Thyroid gland (tissue), 4 donors: ENCODE data around the gene MARK3.

Source experiments
- CTCF ChIP-seq, 6 experiments: fragments of 200-600 bp in 3 of 6; fragments of 450-650 bp in 3 of 6; sonication (generic) in 3 of 6; IDR thresholded peaks; one replicate each; pipeline ENCODE4 v1.5.1; 2016 to 2019; ENCODE audit warnings: antibody characterized with exemption in 6 of 6, mild to moderate bottlenecking in 2 of 6, inconsistent platforms in 1 of 6, moderate library complexity in 1 of 6
- POLR2A ChIP-seq, 2 donors: fragments of 450-650 bp; IDR thresholded peaks; one replicate each; pipeline ENCODE4 v1.6.1; 2017; ENCODE audit warnings: antibody characterized with exemption in 2 of 2, mild to moderate bottlenecking in 2 of 2, moderate library complexity in 1 of 2

- TF ChIP-seq CTCF (IDR thresholded peaks at IDR 0.05): no peak
- TF ChIP-seq POLR2A (IDR thresholded peaks at IDR 0.05): no peak
Observed at GRCh38 chr14:103503296-103503695, 118.1 kb downstream of the MARK3 start.
